CD14-positive monocyte (primary cell): ENCODE measurements around the gene EMSY. TPM values are rescaled to one million over a fixed set of nuclear protein-coding genes. Genes with fewer than 3 reads are reported as not detected.

ENCODE experiments used
- DNase-seq, 3 donors: peaks; one replicate each; pipeline ENCODE4 v3.0.0-alpha.2; 2011 to 2022
- H2AFZ ChIP-seq: 2 replicates; pipeline ENCODE4 v1.6.0; 2012; ENCODE audit warnings: mild to moderate bottlenecking, low read depth, low read length, inconsistent platforms; ENCODE audit not compliant: insufficient read depth, poor library complexity, severe bottlenecking
- H3K27ac ChIP-seq, 2 donors: 1 replicate in 1 of 2; 2 replicates in 1 of 2; pipeline ENCODE4 v1.5.1; 2012 to 2013; ENCODE audit warnings: low read length in 2 of 2, control low read depth in 1 of 2, inconsistent platforms in 1 of 2, low read depth in 1 of 2, mild to moderate bottlenecking in 1 of 2
- H3K27me3 ChIP-seq, 2 donors: one replicate each; pipeline versions ENCODE4 v1.6.0 to v1.6.1; 2011 to 2013; ENCODE audit warnings: low read length in 2 of 2; ENCODE audit not compliant: control insufficient read depth in 2 of 2, insufficient read depth in 2 of 2
- H3K36me3 ChIP-seq, 2 donors: replicated peaks in 1 of 2; 1 replicate in 1 of 2; 2 replicates in 1 of 2; pipeline versions ENCODE4 v1.5.1 to v1.6.1; 2012 to 2013; ENCODE audit warnings: low read length in 2 of 2, control low read depth in 1 of 2, inconsistent platforms in 1 of 2, mild to moderate bottlenecking in 1 of 2; ENCODE audit not compliant: insufficient read depth in 2 of 2, control insufficient read depth in 1 of 2
- H3K4me1 ChIP-seq, 2 donors: 1 replicate in 1 of 2; 2 replicates in 1 of 2; pipeline versions ENCODE4 v1.5.1 to v1.6.1; 2012 to 2013; ENCODE audit warnings: low read length in 2 of 2, control low read depth in 1 of 2, inconsistent platforms in 1 of 2, mild to moderate bottlenecking in 1 of 2, moderate library complexity in 1 of 2; ENCODE audit not compliant: insufficient read depth in 2 of 2, control insufficient read depth in 1 of 2
- H3K4me2 ChIP-seq: replicated peaks from 2 replicates; pipeline ENCODE3; 2012; ENCODE audit warnings: low read length, moderate library complexity, mild to moderate bottlenecking; ENCODE audit not compliant: poor library complexity, severe bottlenecking; ENCODE audit errors: extremely low read depth
- H3K4me3 ChIP-seq, 3 experiments: fragments of 200-600 bp in 1 of 3; sonication (generic) in 1 of 3; replicated peaks in 1 of 3; 1 replicate in 2 of 3; 2 replicates in 1 of 3; pipeline ENCODE4 v1.5.1; 2011 to 2013; ENCODE audit warnings: low read length in 3 of 3, mild to moderate bottlenecking in 3 of 3, control low read depth in 2 of 3, low read depth in 2 of 3, inconsistent platforms in 1 of 3, moderate library complexity in 1 of 3
- H3K79me2 ChIP-seq: 2 replicates; pipeline ENCODE4 v1.6.0; 2012; ENCODE audit warnings: mild to moderate bottlenecking, control low read depth, inconsistent platforms, low read length, moderate library complexity; ENCODE audit not compliant: insufficient read depth
- H3K9ac ChIP-seq: 2 replicates; pipeline ENCODE4 v1.6.0; 2017; ENCODE audit warnings: low read length, mild to moderate bottlenecking; ENCODE audit not compliant: insufficient read depth, poor library complexity, severe bottlenecking
- H3K9me3 ChIP-seq, 2 donors: replicated peaks in 1 of 2; 1 replicate in 1 of 2; 2 replicates in 1 of 2; pipeline versions ENCODE4 v1.5.1 to v1.6.1; 2012 to 2013; ENCODE audit warnings: low read length in 2 of 2, control low read depth in 1 of 2; ENCODE audit not compliant: control insufficient read depth in 1 of 2, insufficient read depth in 1 of 2
- H4K20me1 ChIP-seq: 2 replicates; pipeline ENCODE4 v1.6.0; 2012; ENCODE audit warnings: mild to moderate bottlenecking, low read length, control low read depth, moderate library complexity; ENCODE audit not compliant: insufficient read depth
- H3K27ac Mint-ChIP-seq, 7 donors: one replicate each; pipeline ENCODE4 v1.8.0; 2020; ENCODE audit warnings: mild to moderate bottlenecking in 7 of 7, mixed read lengths in 7 of 7, moderate library complexity in 6 of 7, inconsistent platforms in 2 of 7
- H3K27me3 Mint-ChIP-seq, 3 donors: one replicate each; pipeline ENCODE4 v1.8.0; 2021 to 2022; ENCODE audit warnings: low read depth in 3 of 3, mild to moderate bottlenecking in 3 of 3, mixed read lengths in 3 of 3, moderate library complexity in 3 of 3, inconsistent platforms in 1 of 3
- H3K36me3 Mint-ChIP-seq, 2 donors: one replicate each; pipeline ENCODE4 v1.8.0; 2020; ENCODE audit warnings: mixed read lengths in 2 of 2, inconsistent platforms in 1 of 2, mild to moderate bottlenecking in 1 of 2
- H3K4me1 Mint-ChIP-seq: one replicate; pipeline ENCODE4 v1.8.0; 2020; ENCODE audit warnings: mild to moderate bottlenecking, mixed read lengths
- H3K4me3 Mint-ChIP-seq, 2 donors: one replicate each; pipeline ENCODE4 v1.8.0; 2020; ENCODE audit warnings: mild to moderate bottlenecking in 2 of 2, mixed read lengths in 2 of 2, moderate library complexity in 1 of 2
- H3K9me3 Mint-ChIP-seq, 7 donors: one replicate each; pipeline ENCODE4 v1.8.0; 2020 to 2022; ENCODE audit warnings: mixed read lengths in 7 of 7, mild to moderate bottlenecking in 6 of 7, moderate library complexity in 6 of 7, inconsistent platforms in 2 of 7
- WGBS: methylation state at CpG from one replicate; pipeline ENCODE4 v1.1.5; 2013; ENCODE audit warnings: missing lambda C conversion rate; ENCODE audit not compliant: insufficient coverage; 5-methylcytosine and 5-hydroxymethylcytosine counted together
- intact Hi-C, 2 donors: fragments of 100-400 bp; cut with micrococcal nuclease; formaldehyde crosslinking; loops; one replicate each; pipeline versions ENCODE4 v1.15.0 to v1.15.1; 2023
- polyA plus RNA-seq, 3 donors: library from polyadenylated mRNA; depleted of rRNA in 1 of 3; unstranded in 2 of 3; stranded (reverse) in 1 of 3; fragments of 300-500 nt in 2 of 3; fragments of >200 nt in 1 of 3; fragmentation: Illumina TruSeq in 2 of 3; gene quantifications; 1 replicate in 2 of 3; 2 replicates in 1 of 3; pipeline ENCODE4 v1.2.3, GENCODE V29; 2012 to 2021
- TF ChIP-seq, protein P1 (sequence below): fragments of 200-600 bp; IDR thresholded peaks from one replicate; pipeline ENCODE4 v1.8.0; 2022; ENCODE audit warnings: antibody characterized with exemption, mild to moderate bottlenecking

EMSY gene
- polyA plus RNA-seq, 3 donors = 9.2 to 31.3 (median 9.4) TPM

DNA sequence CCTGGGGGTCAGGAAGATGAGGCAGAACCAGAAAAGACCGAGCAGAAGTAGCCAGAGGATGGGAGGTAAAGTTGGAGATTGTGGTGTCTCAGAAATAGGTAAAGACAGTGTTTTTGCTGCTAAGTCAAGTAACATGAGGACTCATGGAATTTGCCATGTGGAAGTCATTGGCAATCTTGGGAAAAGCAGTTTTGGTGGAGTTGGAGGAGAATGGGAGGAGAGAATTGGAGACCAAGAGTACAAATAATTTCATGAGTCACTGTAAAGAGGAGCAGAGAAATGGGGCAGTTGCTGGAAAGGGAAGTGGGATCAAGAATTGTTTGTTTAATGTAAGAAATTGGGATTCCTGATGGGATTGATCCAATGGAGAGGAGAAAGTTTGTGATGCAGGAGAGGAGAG, 114.1 kb downstream of the EMSY start:
- Histone ChIP-seq H3K9ac (no peak overlapping the region), H4K20me1 (no peaks in the 10 kb centered on the region), H3K27me3 (no peaks in the 10 kb centered on the region), H3K4me1 (no peaks in the 10 kb centered on the region), H3K9me3 (no peaks in the 10 kb centered on the region), H3K4me3 (no peak overlapping the region), H3K4me2 (no peak overlapping the region), H2AFZ (no peak overlapping the region), H3K79me2 (no peaks in the 10 kb centered on the region), H3K36me3 (no peaks in the 10 kb centered on the region), H3K27ac (no peak overlapping the region)
- DNase-seq = no peak
- H3K4me1 Mint-ChIP-seq = no peaks in the 10 kb centered on the region
- H3K36me3 Mint-ChIP-seq = no peaks in the 10 kb centered on the region
- H3K4me3 Mint-ChIP-seq = peak overlapping the region in 1 of 2 donors; percentile 0
- TF ChIP-seq, protein P1, sequence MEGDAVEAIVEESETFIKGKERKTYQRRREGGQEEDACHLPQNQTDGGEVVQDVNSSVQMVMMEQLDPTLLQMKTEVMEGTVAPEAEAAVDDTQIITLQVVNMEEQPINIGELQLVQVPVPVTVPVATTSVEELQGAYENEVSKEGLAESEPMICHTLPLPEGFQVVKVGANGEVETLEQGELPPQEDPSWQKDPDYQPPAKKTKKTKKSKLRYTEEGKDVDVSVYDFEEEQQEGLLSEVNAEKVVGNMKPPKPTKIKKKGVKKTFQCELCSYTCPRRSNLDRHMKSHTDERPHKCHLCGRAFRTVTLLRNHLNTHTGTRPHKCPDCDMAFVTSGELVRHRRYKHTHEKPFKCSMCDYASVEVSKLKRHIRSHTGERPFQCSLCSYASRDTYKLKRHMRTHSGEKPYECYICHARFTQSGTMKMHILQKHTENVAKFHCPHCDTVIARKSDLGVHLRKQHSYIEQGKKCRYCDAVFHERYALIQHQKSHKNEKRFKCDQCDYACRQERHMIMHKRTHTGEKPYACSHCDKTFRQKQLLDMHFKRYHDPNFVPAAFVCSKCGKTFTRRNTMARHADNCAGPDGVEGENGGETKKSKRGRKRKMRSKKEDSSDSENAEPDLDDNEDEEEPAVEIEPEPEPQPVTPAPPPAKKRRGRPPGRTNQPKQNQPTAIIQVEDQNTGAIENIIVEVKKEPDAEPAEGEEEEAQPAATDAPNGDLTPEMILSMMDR = no peak
- WGBS = 100% methylated on average over 1 of the region's 1 CpG
- intact Hi-C loops = no loop called here
- H3K27me3 Mint-ChIP-seq = peaks cover 0 to 1% (median 1%) of the 10 kb centered on the region in 3 donors
- H3K27ac Mint-ChIP-seq = no peak overlapping the region
- peaks cover 0 to 3% (median 0%) of the 10 kb centered on the region in 7 donors for H3K9me3 Mint-ChIP-seq

DNA sequence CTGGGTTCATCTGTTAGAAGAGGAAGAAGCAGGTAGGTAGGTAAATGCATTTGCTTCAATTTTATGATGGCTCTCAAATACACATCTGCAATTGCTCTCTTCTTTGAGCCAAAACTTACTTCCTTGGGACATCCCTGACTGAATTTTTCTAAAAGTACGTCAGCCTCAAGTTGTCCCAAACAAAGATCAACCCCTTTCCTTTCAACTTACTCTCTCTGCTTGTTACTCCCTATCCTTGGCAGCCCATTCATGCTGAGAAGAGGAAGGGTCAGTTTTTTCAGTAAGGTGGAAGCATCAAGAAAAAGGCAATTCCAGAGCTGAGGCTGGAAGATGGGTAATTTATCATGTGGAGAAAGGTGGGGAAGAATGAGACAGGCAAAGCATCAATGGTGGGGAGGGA, 114.5 kb downstream of the EMSY start:
- H4K20me1 ChIP-seq = no peaks in the 10 kb centered on the region
- no peak overlapping the region for H3K4me3 ChIP-seq
- H3K36me3 Mint-ChIP-seq = no peaks in the 10 kb centered on the region
- H3K27me3 ChIP-seq = no peaks in the 10 kb centered on the region
- H3K79me2 ChIP-seq = no peaks in the 10 kb centered on the region
- H3K27ac ChIP-seq = no peak overlapping the region
- H3K9me3 ChIP-seq = no peaks in the 10 kb centered on the region
- H3K9me3 Mint-ChIP-seq = peaks cover 0 to 4% (median 2%) of the 10 kb centered on the region in 7 donors
- H3K4me1 Mint-ChIP-seq = no peaks in the 10 kb centered on the region
- H3K4me1 ChIP-seq = no peaks in the 10 kb centered on the region
- no peak overlapping the region for H3K27ac Mint-ChIP-seq
- H3K9ac ChIP-seq = no peak overlapping the region
- intact Hi-C loops = no loop called here
- TF ChIP-seq, protein P1 = no peak
- H3K36me3 ChIP-seq = no peaks in the 10 kb centered on the region
- no peak overlapping the region for H3K4me2 ChIP-seq
- 100% methylated on average over 1 of the region's 1 CpG for WGBS
- H2AFZ ChIP-seq = no peak overlapping the region
- H3K27me3 Mint-ChIP-seq = peaks cover 0 to 1% (median 1%) of the 10 kb centered on the region in 3 donors
- H3K4me3 Mint-ChIP-seq = no peak overlapping the region
- DNase-seq = no peak
